ENCODE results near the gene IVNS1ABP.

IVNS1ABP gene

DNA sequence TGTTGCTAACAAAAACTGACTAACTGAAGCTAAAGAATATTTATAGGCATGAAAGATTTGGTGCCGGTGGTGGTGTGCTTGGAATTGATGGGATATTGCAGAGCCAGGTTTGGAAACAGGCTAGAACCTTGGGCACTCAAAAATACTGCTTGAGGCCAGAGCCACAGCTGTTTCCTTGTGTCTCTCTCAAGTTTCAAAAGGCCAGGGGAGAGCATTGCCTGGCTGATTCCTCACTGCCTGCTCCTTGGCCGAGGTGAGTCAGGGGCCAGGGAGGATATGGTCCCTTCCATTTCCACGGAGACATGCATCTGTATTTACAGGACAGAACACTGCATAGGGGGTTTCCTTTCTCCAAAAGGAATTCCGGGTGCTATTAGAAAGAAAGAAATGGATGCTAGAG, 36.1 kb upstream of the IVNS1ABP start:
- DNase-seq (ENCODE audit: low read depth): no peak
- H3K4me3 ChIP-seq (replicated peaks; ENCODE audit: low read depth, low read length): no peak overlapping the region
- no peak for TF ChIP-seq CTCF (IDR thresholded peaks at IDR 0.05; ENCODE audit: low read length, missing control alignments)

- peak; percentile 52 for DNase-seq (ENCODE audit: low read depth)
- no peak overlapping the region for H3K4me3 ChIP-seq (replicated peaks; ENCODE audit: low read depth, low read length)
- no peak for TF ChIP-seq CTCF (IDR thresholded peaks at IDR 0.05; ENCODE audit: low read length, missing control alignments)
Measured at GRCh38 chr1:185351734-185352466, 34.9 kb upstream of the IVNS1ABP start.

GRCh38 chr1:185350027-185350442, 33.0 kb upstream of the IVNS1ABP start:
- DNase-seq (ENCODE audit: low read depth): no peak
- H3K4me3 ChIP-seq (replicated peaks; ENCODE audit: low read depth, low read length): no peak overlapping the region

GRCh38 chr1:185349556-185349955, 32.5 kb upstream of the IVNS1ABP start:
- DNase-seq (ENCODE audit: low read depth): no peak
- no peak overlapping the region for H3K4me3 ChIP-seq (replicated peaks; ENCODE audit: low read depth, low read length)
- TF ChIP-seq CTCF (IDR thresholded peaks at IDR 0.05; ENCODE audit: low read length, missing control alignments): no peak

More at GRCh38 chr1:185350027-185350442, 33.0 kb upstream of the IVNS1ABP start:
- TF ChIP-seq CTCF (IDR thresholded peaks at IDR 0.05; ENCODE audit: low read length, missing control alignments): no peak

DNA sequence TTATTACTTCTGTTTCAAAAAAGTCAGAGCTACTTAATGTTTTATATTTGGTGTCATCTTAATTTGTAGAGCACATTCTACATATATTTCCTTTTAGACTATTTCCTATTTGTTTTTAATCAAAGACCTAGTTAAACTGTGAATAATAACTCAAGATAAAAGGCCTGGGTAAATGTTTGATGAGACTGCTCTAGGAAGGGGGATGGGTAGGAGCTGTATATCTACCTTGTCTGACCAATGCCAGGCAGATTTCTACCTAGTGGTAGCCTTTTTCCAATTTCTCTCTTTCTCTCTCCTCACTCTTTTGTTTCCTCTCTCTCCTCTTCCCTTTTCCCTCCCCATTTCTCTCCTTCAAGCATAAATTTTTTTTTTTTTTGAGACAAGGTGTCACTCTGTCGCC, 31.9 kb upstream of the IVNS1ABP start:
- no peak for TF ChIP-seq CTCF (IDR thresholded peaks at IDR 0.05; ENCODE audit: low read length, missing control alignments)
- DNase-seq (ENCODE audit: low read depth): no peak
- H3K4me3 ChIP-seq (replicated peaks; ENCODE audit: low read depth, low read length): no peak overlapping the region

- no peak for TF ChIP-seq CTCF (IDR thresholded peaks at IDR 0.05; ENCODE audit: low read length, missing control alignments)
- DNase-seq (ENCODE audit: low read depth): no peak
- no peak overlapping the region for H3K4me3 ChIP-seq (replicated peaks; ENCODE audit: low read depth, low read length)
Measured at GRCh38 chr1:185348296-185348695, 31.3 kb upstream of the IVNS1ABP start.

Data from fibroblast of pulmonary artery (primary cell).